HL-60/S4 treated with retinoic acid at 250 ng/mL for 4 days and 3 days (cell line): Measurements from ENCODE around the gene SPATA17.
"Not testable (repeated sequence)": the region's sequence is repeated elsewhere in the genome, so short reads cannot be mapped to it uniquely, and the experiment has no call there.

ENCODE experiments used
- in situ Hi-C: fragments of 300-500 bp; cut with MboI; formaldehyde crosslinking; loops from 2 replicates; pipeline ENCODE4 v1.7.0; 2022; ENCODE audit warnings: low sequenced_read_pairs

The SPATA17 gene, protein sequence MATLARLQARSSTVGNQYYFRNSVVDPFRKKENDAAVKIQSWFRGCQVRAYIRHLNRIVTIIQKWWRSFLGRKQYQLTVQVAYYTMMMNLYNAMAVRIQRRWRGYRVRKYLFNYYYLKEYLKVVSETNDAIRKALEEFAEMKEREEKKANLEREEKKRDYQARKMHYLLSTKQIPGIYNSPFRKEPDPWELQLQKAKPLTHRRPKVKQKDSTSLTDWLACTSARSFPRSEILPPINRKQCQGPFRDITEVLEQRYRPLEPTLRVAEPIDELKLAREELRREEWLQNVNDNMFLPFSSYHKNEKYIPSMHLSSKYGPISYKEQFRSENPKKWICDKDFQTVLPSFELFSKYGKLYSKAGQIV

DNA sequence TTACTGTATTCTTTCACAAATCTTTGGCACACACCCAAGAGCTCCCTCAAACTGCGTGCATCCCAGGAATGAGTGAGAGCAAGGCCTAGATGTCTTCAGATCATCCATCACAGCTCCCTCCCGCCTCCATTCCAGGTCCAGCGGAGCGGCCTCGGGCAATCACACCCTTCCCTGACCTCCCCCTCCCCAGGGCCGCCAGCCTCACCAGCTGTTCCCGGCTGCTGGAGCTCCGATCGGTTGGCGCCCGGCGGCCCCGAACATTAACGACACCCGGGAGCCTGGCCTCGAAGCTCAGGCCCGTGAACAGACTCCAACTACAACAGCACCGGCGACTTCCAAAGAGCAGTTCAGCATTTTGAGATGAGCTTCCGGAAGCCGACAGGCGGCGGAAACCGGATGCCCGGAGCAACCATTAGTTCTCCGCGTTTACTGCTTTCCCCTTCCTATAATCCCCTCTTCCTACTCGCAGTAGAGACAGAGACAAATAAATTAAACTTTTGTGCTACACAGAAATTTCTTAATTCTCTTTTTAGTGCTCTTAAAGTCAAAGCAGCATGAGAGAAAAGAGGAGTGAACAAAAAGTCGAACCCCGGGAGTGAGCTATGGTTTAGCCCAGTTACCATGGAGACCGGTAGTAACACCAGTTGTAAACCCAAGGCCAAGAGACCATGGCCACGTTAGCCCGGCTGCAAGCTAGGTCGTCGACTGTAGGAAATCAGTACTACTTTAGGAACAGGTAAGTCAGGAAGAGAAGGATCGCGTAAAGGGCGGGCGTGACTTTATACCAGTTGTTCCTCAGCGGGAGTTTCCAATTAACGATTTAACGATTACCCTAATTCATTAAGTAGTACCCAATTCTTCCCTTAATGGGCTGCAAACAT, at the start of gene SPATA17, which contains the start of gene GPATCH2:
TSS of gene SPATA17 (plus strand) at position 634 of the 881 bp plus-strand sequence. CDS start at position 669, 35 bp downstream.
TSS of gene GPATCH2 (minus strand) at position 380 of the 881 bp plus-strand sequence. CDS start at position 261, 119 bp downstream.
- in situ Hi-C loops = no loop called here

DNA sequence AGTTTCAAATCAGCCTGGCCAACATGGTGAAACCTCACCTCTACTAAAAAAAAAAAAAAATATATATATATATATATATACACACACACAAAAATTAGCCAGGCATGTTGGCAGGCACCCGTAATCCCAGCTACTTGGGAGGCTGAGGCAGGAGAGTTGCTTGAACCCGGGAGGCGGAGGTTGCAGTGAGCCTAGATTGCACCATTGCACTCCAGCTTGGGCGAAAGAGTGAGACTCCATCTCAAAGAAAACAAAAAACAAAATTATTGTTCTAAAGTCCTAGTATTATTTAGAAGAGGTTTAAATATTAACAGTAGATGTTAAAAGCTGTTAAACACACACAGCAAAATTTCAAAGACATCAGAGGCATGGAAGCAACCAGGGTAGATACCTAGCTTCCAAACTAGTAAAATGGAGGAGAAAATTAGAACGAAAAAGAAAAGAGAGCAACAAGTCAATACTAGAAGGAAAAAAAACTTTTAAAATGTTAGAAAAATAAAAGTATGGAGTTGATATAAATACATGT, 46.8 kb upstream of the SPATA17 start:
- in situ Hi-C loops = not testable (repeated sequence)

DNA sequence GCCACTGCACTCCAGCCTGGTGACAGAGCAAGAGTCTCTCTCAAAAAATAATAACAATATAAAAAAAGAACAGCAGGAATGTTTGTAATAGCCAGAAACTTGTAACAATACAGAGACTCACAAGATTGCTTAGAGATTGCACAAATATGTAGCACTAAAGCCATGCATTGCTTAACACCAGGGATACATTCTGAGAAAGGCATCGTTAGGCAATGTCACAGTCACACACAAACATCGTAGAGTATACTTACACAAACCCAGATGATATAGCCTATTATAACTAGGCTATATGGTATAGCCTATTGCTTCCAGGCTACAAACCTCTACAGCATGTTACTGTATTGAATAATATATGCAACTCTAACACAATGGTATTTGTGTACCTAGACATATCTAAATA, 45.6 kb upstream of the SPATA17 start:
- in situ Hi-C loops = no loop called here

DNA sequence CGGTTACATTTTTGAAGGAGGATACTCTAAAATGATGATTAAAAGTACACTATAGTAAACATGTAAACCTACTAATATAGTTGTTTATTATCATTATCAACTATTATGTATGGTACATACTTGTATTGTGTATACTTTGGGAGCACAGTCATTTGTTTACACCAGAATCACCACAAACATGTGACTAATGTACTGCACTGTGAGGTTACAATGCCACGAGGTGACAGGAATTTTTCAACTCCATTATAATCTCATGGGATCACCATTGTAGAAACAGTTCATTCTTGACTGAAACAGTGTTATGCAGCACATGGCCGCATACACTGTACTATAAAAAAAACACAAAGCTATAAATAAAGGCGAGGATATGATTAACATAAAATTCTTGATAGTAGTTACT, 44.6 kb upstream of the SPATA17 start:
- in situ Hi-C loops = no loop called here

DNA sequence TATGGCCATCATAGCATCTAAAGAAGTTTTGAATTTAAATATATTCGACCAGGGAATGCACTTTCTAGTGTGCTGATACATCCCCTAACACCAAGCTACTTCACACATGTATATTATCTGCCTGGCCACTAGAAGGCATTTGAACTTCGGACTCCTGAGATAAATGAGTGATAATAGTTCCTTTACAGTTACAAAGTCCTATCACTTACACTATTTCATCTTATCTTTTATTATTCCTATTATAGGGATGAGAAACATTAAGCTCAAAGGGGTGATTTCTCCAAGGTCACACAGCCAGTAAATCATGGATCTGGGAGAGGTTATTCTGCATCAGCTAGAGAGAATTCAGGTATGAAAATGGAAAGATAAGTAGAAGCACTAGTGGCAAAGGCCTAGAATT, 40.5 kb upstream of the SPATA17 start:
- in situ Hi-C loops = no loop called here

DNA sequence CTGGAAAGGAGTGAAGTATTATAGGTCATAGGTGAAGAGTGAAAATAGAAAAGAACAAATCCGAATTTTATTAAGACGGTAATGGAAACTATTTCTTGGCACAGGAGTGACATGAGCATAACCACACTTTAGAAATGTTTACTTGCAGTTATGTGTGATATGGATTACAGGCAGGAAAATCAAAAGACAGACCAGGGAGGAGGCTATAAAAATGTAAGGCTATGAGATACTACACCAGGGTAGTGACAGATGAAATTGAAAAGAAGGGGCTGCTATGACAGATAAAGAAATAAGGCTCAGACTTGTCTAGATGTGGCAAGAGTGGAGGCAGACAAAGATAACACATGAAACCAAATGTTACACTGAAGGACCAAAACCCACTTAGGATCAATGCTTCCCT, 32.0 kb upstream of the SPATA17 start:
- in situ Hi-C loops = no loop called here

DNA sequence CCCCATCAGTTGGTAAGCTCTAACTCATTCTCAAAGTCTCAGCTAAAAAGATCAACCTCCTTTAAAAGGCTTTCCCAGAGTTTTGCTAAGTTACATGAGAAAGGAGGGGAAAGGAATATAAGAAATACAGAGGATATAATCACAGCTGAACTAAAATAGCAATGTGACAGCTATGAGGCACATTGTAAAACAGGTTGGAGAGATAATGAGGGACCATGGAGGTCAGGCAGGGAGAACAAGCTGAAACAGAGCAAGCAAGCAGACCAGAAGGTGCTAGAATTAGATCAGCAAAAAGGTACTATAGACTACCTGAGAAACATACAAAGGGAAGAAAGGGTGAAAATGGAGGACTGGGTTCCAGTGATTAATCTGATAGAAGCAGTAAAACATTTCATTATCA, 28.8 kb upstream of the SPATA17 start:
- in situ Hi-C loops = no loop called here

DNA sequence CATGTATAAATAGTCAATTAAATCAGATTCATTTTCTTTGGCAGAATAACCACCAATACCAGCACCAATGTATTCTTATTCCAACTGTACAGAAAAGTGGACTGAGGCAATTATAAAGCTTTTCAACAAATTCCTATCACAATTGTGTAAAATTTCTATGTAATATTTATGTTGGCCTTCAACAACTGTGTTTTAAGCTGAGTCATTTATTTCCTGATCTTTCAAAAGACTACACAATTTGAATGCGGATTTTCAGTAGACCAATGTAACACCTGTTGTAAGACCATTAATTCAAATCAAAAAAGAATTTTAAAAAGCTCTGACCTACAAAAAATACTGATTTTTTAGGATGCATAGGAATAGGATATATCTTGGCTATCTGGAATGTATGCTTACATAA, 25.8 kb upstream of the SPATA17 start:
- in situ Hi-C loops = no loop called here

DNA sequence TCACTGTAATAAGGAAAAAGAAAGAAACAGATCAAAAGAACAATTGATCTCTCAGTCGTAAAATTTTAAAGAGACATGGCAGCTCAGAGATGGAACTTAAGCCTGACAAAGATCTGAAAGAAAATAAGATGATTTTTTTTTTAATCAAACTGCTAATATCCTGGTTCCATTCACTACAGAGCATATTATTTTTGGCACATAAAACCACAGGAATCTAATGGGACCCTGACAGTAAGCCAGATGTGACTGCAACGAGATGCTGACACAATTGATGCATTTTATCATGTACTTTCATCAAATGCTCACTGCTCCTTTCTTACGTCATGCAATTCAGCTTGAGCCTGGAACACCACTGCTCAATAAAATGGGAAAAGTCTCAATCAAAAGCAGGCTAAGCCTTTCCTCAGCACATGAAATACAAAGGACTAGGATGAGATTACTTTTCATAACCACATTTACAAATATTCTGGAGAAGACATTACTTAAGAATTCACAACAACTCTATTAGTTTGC, 16.9 kb upstream of the SPATA17 start:
- in situ Hi-C loops = no loop called here

DNA sequence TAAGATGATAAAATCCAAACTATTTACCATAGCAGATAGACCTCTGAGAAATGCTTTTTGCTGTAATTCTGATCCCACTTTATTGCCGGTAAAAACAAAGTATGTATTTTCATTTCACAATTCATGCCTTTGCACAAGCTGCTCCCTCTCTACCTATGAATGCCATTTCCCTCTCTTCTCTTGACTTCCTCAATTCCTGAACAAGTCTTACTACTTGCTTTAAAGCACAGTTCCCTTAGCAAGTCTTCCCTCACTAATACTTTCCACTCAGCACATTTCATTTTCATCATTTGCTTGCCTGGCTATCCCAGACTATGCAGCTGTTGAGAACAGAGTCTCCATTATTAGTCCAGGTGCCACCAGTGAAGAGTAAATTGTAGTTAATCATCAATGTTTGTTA, 14.0 kb upstream of the SPATA17 start:
- in situ Hi-C loops = no loop called here

DNA sequence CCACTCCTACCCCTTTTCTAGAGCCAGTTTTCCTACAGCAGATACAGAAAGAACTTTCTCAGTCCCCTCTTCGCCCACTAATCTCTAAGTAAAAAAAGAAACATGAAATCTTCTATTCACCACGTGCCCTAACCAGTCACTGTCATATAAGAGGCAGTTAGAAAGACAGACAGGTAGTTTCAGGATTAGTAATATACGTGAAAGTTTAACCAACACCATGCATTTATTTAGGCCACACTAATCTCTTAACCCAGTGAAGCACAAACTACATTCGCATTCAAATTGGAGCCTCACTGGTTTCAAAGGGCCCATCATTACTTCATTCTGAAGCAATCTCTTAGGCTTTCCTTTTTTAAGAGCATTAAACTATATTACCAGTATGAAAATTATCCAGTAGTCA, 10.3 kb upstream of the SPATA17 start:
- in situ Hi-C loops = no loop called here

DNA sequence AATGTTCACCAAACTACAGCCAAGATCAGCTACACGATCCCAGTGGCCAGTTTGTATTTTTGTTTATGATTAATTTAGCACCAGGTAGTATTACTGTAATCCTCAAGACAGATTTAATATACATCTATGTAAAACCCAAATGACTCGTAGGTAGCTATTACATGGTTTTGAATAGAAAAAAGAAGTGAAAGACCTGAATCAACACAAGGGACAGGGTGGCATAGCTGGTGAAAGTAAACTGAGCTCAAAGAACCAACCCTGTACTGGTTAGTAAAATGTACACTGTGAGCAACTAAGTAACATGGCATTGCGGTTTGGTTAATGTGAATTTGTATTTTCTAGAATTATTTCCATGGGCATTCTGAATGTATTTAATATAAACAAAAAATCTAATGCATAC, 9.1 kb upstream of the SPATA17 start:
- in situ Hi-C loops = no loop called here

DNA sequence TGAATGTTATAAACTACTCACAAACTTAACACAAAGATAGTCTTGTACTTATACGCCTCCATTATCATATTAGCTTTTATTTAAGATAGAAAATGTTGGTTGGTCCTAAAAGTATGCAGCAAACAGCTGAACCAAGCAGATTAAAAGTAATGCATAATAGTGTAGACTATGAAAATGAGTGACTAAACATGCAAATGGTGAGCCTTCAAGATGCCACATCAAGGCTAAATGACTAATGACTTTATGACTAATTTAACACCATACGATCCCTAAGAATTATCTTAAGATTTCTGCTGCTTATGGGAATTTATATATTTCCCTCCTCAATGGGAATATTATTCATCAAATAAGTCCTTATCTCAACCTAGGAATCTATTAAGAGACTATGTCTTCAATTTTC, 4.8 kb upstream of the SPATA17 start:
- in situ Hi-C loops = no loop called here

DNA sequence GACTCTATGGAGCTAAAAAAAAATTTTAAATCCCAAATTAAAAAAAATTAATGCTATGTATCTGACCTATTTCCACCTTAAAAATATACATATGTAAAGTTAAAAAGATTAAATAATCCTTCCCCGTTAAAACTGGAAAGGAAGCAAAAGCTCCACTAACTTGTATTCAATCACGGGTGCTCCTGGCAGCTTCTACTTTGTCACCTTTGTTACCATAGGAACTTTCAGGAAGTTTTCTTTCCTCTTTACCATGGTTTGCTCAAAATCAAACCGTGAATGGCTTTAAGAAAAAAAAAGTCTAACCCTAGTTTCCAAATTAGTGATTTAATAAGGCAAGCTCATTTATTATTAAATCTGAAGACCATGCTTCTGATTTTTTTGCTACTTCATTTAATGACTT, 3.7 kb upstream of the SPATA17 start:
- in situ Hi-C loops = no loop called here

DNA sequence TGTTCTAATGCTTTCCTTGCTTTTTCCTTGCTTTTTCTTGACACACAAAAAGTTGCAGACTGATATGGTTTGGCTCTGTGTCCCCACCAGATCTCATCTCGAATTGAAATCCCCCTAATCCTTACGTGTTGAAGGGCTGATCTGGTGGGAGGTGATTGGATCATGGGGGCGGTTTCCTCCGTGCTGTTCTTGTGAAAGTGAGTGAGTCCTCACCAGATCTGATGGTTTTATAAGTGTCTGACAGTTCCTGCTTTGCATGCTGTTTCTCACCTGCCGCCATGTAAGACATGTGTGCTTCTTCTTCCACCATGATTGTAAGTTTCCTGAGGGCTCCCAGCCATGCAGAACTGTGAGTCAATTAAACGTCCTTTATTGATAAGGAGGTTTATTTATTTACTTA, 11.3 kb downstream of the SPATA17 start:
- in situ Hi-C loops = no loop called here

DNA sequence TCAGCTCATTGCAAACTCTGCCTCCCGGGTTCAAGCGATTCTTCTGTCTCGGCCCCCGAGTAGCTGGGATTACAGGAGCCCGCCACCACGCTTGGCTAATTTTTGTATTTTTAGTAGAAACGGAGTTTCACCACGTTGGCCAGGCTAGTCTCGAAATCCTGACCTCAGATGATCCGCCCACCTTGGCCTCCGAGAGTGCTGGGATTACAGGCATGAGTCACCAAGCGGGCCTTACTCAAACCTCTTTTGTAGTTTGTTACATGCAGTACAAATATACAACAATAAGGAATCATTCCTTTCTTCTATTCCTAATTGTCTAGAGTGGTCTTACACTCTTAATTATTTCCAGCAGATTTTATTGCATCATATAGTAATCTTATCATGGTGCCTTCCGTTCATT, 16.6 kb downstream of the SPATA17 start:
- in situ Hi-C loops = no loop called here

DNA sequence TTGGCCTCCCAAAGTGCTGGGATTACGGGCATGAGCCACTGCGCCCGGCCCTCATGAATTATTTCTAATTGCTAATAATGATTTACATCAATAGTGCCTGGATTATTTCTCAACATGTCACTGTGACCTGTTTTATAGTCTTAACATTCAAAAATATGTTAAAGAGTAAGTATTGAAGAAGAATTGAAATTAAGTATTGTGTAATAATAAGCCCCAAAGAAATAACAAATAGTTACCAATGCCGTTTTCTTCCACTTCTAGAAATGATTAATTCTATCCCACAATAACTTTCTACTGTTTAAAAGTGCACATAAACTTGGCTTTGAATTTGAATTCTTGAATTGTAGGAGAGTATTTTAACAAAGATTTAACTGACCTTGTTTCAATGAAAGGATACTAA, 19.5 kb downstream of the SPATA17 start:
- in situ Hi-C loops = no loop called here

DNA sequence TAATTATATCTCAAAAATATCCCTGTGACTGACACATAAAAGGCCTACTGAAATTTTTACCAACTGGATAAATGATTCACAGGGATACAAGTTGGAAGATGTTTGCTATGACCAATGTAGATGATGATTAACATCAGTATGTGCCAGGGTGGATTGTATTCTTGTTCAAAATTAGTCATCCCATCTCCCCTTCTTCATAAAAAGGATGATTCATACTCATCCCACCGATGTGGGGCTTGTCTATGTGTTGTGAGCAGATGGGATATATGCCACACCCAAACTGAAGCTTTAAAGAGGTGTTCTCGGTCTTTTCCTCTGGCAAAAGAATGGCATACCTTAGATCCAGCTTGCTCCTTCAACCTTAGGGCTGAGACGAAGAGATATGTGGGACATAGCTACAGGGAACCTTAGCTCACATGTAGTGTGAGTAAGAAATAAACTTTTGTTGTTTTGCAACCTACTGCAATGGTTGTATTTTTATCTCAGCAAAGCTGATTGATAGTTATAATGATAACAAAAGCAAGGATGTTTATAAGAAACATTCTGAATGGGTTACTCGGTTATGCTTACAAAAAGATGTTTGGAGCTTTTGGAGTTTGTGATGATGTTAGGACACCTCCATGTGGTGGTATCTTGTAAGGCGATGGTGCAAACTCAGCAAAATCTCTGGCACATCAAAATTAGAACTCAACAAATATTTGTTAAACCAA, 29.4 kb downstream of the SPATA17 start:
- in situ Hi-C loops = no loop called here

DNA sequence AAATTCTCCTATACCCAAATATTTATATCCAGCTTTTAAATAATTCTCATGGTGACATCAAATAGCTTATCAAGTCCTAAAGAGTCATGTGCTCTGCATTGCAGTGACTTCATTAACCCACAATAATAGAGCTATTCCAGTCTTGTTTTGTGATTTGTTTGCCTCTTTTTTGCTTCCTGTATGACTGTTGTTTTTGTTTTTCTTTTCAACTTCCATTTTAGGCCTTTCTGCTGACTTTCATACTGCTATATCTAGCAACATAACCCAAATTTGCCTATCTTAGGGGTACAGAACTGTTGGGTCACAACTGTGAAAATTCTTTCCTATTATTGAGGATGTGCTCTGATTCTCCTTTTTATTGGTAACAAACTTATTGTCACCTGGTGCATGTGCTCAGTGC, 30.3 kb downstream of the SPATA17 start:
- in situ Hi-C loops = no loop called here

DNA sequence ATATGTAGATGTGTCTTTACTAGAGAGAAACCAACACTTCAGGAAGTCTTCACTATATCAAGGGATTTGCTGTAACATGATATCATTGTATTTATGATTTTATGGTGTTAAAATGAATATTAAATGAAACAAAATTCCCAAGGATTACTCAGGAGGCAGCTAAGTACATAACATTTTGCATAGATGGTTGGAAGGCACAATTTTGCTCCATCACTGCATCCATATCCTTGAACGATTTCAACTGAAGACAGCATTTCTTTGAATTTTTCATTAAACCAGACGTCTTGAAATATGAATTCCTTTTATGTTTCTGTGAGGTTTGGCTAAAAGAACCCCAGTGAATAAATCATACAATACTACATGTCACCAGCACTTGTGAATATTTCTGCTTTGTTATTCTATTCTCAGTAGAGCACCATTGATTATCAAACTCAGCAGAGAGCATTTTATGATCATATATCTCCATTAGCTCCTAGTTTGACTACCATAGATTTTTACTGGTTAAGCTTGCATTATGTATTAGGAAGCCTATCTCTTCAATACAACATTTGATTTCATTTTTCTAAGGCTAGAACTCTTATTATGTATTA, 37.3 kb downstream of the SPATA17 start:
- in situ Hi-C loops = no loop called here

DNA sequence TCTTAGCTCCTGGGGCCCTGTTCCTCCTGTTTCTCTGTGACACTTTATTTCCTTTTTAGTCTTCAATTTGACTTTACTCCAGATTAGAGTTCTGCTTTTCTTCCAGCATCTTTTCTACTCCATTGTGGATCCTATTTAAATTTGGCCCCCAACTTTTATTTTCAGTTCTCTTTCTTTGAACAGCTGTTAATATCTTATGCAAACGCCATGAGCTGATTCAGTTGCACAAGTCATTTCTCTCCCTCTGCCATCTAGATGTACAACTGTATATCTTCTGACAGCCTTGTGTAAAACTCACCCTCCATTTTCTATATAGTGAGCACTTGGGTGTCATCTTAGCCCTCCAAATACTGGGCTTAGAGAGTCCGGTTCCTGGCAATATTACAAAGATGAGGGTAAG, 42.2 kb downstream of the SPATA17 start:
- in situ Hi-C loops = no loop called here
